ENCODE measurements around the gene IRF8.

IRF8 gene

DNA sequence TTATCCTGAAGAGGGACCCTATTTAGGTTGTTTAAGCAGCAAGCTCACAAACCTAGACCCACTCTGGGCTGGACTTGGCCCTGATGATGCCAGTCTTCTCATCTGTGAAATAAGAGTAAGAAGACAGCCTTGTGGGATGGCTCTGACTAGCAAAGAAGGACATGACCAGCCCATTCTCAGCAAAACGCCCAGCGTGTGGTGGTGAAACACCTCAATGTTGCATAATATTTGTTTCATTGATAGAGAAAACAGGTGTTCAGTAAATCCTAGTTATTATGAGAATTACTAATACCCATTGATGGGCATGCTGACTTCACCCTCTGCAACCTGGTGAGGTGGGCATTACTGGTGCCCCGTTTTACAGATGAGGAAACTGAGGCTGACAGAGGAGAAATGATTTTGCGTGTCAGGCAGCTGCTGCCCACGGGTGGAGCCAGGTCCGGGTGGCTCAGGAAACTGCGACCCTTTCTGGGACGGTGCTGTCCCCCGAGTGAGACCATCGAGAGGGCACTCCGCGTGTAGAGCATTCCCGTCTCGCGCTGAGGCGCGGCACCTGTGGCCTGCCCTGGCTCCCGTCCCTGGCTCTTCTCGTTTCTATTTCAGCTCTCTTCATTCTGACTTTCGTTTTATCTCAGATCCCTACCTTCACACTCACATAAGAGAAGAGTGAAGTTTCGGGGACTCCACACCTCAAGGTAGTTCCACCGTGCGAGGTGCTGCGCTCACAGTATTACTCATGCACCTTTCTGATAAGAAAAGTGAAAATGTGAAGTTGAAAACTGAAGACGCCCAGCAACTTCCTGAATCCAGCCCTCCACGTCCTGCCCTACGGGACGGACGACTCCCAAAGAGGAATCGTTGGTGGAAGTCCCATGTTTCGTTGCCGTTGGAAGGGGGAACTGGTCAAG, 48.5 kb downstream of the IRF8 start:
- TF ChIP-seq, protein P1, sequence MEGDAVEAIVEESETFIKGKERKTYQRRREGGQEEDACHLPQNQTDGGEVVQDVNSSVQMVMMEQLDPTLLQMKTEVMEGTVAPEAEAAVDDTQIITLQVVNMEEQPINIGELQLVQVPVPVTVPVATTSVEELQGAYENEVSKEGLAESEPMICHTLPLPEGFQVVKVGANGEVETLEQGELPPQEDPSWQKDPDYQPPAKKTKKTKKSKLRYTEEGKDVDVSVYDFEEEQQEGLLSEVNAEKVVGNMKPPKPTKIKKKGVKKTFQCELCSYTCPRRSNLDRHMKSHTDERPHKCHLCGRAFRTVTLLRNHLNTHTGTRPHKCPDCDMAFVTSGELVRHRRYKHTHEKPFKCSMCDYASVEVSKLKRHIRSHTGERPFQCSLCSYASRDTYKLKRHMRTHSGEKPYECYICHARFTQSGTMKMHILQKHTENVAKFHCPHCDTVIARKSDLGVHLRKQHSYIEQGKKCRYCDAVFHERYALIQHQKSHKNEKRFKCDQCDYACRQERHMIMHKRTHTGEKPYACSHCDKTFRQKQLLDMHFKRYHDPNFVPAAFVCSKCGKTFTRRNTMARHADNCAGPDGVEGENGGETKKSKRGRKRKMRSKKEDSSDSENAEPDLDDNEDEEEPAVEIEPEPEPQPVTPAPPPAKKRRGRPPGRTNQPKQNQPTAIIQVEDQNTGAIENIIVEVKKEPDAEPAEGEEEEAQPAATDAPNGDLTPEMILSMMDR (IDR thresholded peaks at IDR 0.05; ENCODE audit: control insufficient read depth, insufficient read depth, low read depth, low read length, missing control alignments), result no peak
- H3K4me3 ChIP-seq (ENCODE audit: control insufficient read depth, low read depth, low read length), result no peak overlapping the region
- DNase-seq (ENCODE audit: low read depth), result no peak

DNA sequence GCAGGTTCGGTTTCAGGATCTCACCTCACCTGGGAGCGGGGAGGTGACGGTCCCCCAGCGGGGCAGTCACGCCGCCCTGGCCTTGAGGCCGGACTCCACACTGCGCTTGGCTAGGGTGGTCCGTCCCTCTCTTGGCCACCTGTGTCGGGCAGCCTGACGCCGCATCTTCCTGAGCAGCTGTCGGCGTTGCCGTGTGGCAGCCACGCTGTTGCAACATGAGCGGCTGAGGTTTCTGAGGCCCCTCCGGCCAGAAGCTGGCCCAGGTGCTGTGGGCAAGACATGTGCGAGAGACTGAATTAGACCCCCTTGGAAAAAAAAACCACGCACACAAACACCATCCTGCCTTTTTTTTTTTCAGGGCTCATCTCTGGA, 49.2 kb downstream of the IRF8 start:
- TF ChIP-seq, protein P1 (IDR thresholded peaks at IDR 0.05; ENCODE audit: control insufficient read depth, insufficient read depth, low read depth, low read length, missing control alignments), result no peak
- DNase-seq (ENCODE audit: low read depth), result no peak
- H3K4me3 ChIP-seq (ENCODE audit: control insufficient read depth, low read depth, low read length), result no peak overlapping the region

DNA sequence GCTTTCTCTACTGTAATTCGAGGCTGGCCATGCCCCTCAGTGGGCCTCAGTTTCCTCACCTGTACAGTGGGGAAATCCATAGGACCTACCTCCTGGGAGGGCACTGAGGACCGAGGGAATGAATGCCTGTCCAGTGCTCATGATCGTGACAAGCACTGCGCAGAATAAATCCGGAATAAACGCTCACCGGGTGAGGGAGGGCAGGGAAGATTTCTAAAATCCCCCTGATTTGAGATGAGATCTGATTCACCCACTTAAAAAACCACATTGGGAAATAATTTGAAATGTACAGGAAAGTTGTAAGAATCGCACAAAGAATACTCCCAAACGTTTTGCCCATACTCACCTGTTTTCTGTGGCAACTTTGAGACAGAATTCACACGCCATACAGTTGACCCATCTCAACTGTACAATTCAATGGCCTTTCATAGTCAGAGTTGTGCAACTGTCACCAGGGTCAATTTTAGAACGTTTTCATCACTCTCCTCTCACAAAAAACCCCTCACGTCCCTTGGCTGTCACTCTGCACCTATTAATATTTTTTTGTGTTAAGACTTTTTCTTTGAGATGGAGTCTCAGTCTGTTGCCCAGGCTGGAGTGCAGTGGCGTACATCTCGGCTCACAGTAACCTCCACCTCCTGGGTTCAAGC, 49.8 kb downstream of the IRF8 start:
- TF ChIP-seq, protein P1 (IDR thresholded peaks at IDR 0.05; ENCODE audit: control insufficient read depth, insufficient read depth, low read depth, low read length, missing control alignments), result no peak
- H3K4me3 ChIP-seq (ENCODE audit: control insufficient read depth, low read depth, low read length), result no peak overlapping the region
- DNase-seq (ENCODE audit: low read depth), result no peak

DNA sequence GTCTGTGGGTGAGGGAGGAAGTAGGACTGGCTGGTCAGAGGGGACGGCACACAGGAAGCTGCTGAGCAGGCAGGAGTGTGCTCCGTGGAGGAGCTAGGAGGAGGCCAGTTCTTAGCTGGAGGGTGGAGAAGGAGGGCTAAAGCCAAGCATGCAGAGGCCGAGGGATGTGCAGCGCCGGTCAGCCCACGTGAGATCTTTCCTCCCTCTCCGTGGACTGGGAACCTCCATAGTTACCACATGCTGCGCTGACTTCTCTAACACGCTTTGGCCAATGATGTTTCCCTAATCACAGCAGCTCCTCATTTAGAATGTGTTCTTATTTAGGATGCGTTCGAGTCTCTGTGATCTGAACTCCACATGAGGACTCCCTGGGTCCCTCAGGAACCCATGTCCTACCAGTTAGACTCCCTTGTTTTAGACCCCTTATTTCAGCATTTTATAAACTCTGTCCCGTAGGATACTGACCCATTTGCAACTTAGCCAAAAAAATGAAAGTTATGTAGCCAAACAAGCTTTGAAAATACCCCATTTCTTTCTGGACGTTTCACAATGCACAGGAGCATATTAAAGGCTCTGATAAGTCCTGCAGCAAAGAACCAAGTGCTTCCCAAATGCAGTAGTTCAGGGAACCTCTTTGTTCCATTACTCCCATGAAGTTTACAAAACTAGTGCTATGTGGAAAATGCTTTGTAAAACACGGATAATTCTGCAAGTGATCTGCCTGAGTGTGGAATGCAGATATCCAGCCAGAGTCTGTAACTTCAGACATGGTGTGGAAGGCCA, 51.4 kb downstream of the IRF8 start:
- TF ChIP-seq, protein P1 (IDR thresholded peaks at IDR 0.05; ENCODE audit: control insufficient read depth, insufficient read depth, low read depth, low read length, missing control alignments), result no peak
- H3K4me3 ChIP-seq (ENCODE audit: control insufficient read depth, low read depth, low read length), result no peak overlapping the region
- DNase-seq (ENCODE audit: low read depth), result no peak

DNA sequence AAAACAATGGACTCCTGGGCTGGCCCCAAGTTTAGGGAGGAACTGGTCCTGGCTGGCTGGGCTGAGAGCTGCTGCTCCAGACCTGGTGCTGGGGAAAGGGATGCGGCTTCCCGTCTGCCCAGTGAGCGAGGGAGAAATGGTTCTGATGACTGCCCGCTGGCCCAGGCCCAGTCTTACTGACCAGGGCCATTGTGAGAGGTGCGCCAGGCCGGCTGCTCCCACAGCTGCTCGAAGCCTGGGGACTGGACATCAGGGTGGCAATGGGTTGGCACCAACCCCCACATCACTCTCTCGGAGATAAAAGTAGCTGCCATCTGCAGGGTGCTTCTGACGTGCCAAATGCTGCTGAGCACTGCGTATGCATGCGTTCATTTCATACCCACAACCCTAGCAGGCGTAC, 53.2 kb downstream of the IRF8 start:
- H3K4me3 ChIP-seq (ENCODE audit: control insufficient read depth, low read depth, low read length), result no peak overlapping the region
- no peak for DNase-seq (ENCODE audit: low read depth)
- TF ChIP-seq, protein P1 (IDR thresholded peaks at IDR 0.05; ENCODE audit: control insufficient read depth, insufficient read depth, low read depth, low read length, missing control alignments), result no peak

DNA sequence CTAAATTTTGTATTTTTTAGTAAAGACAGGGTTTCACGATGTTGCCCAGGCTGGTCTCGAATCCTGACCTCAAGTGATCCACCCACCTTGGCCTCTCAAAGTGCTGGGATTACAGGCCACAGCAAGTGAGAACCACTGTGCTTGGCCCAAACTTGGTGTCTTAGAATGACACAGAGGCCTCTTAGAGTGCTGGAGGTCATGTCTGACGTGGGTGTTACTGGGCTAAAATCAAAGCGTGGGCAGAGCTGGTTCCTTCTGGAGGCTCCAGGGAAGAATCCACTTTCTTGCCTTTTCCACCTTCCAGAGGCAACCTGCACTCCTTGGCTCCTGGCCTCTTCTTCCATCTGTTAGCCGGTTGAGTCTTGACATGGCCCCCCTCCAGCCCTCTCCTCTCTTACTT, 53.8 kb downstream of the IRF8 start:
- DNase-seq (ENCODE audit: low read depth), result no peak
- TF ChIP-seq, protein P1 (IDR thresholded peaks at IDR 0.05; ENCODE audit: control insufficient read depth, insufficient read depth, low read depth, low read length, missing control alignments), result no peak
- no peak overlapping the region for H3K4me3 ChIP-seq (ENCODE audit: control insufficient read depth, low read depth, low read length)
